ENCODE results near the gene CST5.

- no peak for TF ChIP-seq CTCF (IDR thresholded peaks at IDR 0.05 in 2 of 3, conservative IDR thresholded peaks at IDR 0.05 in 1 of 3; ENCODE audit: control insufficient read depth in 2 of 3, extremely low read depth in 1 of 3, insufficient read depth in 1 of 3, low read depth in 3 of 3, low read length in 3 of 3)
- TF ChIP-seq POLR2A (IDR thresholded peaks at IDR 0.05; ENCODE audit: low read depth, low read length), result no peak
- TF ChIP-seq ZNF274 (IDR thresholded peaks at IDR 0.05; ENCODE audit: insufficient read depth, insufficient read length), result no peak
- no peak for TF ChIP-seq SIN3A (IDR thresholded peaks at IDR 0.05; ENCODE audit: low read depth, low read length)
- TF ChIP-seq HDAC2 (IDR thresholded peaks at IDR 0.05), result no peak
Observed at GRCh38 chr20:23884136-23884770, 4.7 kb upstream of the CST5 start.
